MM.1S (cell line): ENCODE data around the gene IL1RAPL2.

ENCODE experiments used
- EZH2 ChIP-seq: fragments of 300-600 bp; sonication (generic); optimal IDR thresholded peaks from 2 replicates; pipeline ENCODE3; 2017; ENCODE audit warnings: low read depth, mild to moderate bottlenecking, antibody characterized with exemption, low read length, mixed read lengths
- TF ChIP-seq, protein P1 (sequence below): fragments of 300-600 bp; sonication (generic); IDR thresholded peaks from 2 replicates; pipeline ENCODE4 v1.5.1; 2016; ENCODE audit warnings: antibody characterized with exemption, low read length, mixed read lengths

DNA sequence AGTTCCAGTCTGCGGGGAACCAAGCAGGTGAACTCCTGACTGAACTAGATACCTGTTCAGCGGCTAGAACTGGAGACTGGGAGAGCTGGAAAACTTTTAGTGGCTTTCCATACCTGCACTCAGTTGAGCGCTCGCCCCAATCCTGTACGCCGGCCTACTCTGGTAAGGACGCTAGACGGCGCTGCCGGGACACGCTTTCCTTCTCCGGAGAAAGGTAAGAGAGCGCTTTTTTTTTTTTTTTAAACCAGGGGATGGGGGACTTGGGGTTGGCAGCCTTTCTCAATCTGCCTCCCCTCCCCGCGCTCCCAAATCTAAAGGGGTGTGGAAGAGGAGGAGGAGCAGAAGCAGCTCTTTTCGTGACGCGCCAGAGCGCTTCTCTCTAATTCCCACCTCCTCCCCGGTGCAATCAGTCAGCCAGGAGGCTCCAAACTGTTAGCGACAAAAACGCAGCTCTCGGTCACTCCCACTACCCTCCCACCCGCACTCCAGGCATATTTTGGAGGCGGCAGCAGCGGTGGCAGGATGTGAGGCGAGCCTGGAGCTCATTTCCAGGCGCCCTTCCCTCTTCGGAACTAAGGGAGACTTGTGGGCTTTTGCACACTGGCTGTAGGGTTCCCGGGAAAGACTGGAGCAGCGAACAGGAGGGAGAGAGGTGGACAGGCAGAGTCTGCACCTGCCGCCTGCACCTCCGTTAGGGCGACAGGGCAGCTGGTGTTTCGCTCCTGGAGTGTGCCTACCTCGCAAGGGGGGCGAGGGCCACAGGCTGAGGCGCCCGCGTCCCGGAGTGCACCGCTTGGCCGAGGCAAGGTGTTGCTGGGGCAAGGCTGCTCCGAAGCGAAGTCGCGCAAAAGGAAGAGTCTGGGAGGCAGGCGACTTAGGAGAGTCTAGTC, at the start of gene IL1RAPL2:
- TF ChIP-seq, protein P1, sequence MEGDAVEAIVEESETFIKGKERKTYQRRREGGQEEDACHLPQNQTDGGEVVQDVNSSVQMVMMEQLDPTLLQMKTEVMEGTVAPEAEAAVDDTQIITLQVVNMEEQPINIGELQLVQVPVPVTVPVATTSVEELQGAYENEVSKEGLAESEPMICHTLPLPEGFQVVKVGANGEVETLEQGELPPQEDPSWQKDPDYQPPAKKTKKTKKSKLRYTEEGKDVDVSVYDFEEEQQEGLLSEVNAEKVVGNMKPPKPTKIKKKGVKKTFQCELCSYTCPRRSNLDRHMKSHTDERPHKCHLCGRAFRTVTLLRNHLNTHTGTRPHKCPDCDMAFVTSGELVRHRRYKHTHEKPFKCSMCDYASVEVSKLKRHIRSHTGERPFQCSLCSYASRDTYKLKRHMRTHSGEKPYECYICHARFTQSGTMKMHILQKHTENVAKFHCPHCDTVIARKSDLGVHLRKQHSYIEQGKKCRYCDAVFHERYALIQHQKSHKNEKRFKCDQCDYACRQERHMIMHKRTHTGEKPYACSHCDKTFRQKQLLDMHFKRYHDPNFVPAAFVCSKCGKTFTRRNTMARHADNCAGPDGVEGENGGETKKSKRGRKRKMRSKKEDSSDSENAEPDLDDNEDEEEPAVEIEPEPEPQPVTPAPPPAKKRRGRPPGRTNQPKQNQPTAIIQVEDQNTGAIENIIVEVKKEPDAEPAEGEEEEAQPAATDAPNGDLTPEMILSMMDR, result peak; percentile 53
- no peak for TF ChIP-seq EZH2
